Suppressor macrophage (primary cell): Measurements from ENCODE around the gene CAPN5.
A peak's percentile ranks its signal among the peaks of the same experiment; 100 is the strongest.

Experiments used
- DNase-seq, 4 experiments: peaks; one replicate each; pipeline ENCODE4 v3.0.0-alpha.2; 2020 to 2022

CAPN5 gene

DNA sequence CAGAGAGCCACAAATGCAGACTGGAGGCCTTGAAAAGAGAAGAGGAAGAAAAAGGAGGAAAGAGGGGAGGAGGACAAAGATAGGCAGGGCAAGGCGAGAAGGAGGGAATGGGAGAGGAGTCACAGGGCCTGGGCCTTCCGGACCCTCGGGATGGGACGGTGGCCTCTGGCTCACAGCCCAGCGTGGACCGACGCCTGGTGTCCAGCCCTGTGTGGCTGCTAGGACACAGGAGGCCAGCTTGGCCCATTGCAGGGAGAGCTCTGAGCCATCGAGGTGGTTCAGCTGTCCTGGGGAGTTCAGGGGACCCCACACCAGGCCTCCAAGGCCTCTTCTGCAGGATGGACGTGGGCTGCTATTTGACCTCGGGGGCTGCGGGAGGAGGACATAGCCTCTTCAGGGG lies 70.7 kb downstream of the CAPN5 start:
- no peak for DNase-seq

DNA sequence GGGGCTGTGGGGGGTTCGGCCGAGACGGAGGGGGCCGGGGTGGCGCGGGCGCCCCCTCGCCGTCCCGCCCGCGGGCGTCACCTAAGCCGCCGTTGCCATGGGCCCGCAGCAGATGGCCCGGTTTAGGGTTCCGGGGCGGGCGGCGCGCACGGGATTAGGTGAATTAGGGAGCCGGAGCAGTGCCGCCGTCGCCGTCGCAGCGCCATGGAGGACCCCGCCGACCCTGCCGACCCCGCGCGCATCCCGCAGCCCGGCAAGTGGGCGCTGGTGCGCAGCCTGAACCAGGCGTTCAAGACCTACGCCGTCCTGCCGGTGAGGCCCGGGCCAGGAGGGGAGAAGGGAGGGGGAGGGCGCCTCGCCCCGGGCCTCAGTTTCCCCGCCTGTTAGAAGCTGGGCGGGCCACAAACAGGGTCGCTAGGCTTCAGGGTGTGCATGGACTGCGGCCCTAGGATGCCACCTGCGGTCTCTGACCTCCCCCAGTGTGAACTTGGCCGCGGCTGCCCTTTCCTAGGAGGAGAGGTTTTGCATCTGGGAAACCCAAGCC lies 71.4 kb downstream of the CAPN5 start:
- no peak for DNase-seq

DNA sequence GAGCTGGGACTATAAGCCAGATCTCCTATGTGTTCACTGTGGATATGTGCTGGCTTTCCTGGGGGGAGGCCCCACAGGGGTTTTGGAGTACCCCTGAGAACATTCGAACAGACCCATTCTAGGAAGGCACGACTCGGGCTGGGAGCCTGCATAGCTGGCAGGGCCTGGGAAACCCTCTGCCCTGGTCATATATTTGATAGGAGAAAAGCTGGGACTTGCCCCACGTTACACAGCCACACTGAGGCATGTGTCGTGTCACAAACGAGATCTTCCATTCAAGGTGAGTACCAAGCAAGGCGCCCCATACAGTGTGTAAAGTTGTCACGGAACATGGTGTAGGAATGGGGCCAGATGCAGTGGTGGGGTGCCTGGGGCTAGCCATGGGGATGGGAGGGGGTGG lies 72.4 kb downstream of the CAPN5 start:
- no peak for DNase-seq

DNA sequence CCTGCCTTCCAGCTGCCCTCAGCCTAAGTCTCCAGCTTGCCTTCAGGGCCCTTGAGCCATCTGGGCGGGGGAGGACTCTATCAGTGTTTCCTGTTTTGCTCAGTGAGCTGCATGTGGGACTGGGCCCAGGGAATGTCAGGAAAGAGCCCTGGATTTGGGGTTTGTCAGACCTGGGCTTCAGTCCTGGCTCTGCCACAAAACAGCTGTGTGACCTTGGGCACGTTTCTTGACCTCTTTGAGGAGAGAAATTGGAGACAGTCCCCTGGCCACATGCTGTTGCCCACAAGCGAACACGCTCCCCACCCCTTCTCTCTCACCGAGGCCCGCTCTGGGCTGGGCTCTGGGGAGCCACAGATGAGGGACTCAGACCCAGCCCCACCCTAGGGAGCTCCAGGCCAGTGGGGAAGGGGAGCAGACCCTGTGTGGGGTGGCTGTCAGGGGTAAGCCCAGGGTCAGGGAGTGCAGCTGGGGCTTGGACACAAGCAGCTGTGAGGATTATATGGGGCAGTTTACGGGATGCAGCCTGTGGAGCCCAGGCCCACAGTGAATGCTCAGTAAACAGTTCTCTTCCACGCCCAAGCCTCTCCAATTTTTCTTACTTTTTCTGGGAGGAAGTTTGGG lies 73.6 kb downstream of the CAPN5 start:
- no peak for DNase-seq

DNA sequence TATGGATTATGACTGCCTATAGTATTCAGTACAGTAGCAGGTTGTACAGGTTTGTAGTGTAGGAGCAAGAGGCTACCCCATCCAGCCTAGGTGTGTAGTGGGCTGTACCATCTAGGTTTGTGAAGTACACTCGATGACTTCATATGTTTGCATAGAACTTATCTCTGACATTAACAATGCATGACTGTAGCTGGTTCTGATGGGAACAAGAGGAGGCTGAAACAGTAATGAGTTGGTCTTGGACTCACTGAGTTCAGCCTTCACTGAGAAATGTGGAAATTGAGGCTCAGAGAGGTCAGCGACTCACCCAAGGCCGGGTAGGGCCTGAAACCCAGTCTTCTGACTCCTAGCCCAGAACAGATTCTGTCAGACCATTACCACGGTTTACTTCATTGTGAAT lies 74.3 kb downstream of the CAPN5 start:
- DNase-seq, result no peak

DNA sequence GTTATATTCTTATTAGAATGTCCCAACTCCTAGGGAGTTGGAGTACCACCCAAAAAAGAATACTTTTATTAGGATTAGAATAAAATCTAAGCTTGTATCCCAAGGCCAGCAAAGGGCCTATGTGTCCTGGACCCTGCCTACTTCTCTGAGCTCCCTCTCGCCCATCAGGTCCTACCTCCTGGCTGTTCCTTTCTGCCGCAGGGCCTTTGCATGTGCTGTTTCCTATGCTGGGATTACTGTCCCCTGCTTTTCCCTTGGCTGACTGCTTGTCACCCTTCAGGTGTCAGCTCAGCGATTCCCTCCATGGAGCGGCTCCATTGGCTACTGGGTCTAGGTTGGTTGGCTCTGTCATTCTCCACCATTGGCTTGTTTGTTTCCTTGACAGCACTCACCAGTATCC lies 74.7 kb downstream of the CAPN5 start:
- DNase-seq, result no peak

DNA sequence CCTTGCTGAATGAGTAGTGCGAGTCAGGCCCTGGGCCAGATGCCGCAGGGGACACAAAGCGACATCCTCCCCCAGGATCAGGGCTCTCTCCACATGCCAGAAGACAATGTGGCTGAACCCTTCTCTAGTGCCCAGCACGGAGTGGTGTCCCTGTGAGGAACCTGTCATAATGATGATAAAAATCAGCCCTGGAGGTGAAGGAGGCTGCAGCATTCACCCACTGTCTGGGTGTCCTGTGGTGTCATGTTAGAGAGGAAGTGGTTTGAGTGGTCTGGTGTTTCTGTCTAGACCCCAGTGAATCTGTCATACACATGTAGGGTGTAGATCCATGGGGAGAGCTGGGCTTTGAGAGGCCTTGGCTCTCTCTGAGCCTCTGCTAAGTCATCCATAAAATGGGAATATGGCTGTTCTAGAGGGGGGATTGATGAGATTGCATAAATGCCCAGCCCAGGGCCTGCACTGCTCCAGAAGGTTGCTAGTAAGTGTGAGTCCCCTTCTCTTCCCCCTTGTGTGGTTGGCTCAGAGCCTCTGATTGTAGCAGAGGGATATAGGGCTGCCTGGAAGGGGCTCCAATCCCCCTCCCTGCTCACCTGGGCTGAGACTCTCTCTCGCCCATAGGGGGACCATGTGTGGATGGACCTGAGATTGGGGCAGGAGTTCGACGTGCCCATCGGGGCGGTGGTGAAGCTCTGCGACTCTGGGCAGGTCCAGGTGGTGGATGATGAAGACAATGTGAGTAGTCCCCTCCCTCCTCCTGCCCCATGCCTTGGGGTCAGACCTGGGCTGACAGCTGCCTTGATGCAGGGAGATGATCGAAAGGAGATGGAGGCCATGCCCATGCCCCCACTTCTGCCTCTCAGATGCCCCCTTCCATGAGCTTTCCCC lies 75.6 kb downstream of the CAPN5 start:
- DNase-seq, result no peak

DNA sequence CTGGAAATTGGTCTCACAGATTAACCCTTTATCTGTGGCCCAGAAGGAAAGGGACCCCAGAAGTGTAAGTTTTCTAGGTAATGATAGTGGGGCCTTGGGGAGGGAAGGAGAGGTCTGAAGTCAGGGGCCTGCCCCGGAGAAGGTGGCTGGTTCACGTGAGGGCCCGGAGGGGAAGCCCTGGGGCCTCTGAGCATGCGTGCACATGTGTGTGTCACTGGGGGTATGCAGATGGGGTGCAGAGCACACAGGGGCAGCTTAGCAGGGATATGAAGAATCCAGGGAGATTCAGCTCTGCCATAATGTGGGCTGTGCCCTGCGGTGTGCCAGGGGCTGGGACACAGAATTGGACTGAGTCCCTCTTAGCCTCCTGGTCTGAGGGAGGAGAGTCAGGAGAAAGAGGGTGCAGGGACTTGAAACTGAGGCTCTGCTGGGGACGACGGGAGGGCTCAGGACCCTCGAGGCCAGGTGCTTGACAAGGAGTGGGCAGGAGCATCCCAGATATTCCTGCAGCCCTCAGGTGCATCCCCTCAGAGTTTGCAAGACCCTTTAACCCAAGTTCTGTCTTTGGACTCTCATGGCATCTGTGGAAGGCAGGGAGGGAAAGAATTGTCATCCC lies 76.7 kb downstream of the CAPN5 start:
- no peak for DNase-seq

DNA sequence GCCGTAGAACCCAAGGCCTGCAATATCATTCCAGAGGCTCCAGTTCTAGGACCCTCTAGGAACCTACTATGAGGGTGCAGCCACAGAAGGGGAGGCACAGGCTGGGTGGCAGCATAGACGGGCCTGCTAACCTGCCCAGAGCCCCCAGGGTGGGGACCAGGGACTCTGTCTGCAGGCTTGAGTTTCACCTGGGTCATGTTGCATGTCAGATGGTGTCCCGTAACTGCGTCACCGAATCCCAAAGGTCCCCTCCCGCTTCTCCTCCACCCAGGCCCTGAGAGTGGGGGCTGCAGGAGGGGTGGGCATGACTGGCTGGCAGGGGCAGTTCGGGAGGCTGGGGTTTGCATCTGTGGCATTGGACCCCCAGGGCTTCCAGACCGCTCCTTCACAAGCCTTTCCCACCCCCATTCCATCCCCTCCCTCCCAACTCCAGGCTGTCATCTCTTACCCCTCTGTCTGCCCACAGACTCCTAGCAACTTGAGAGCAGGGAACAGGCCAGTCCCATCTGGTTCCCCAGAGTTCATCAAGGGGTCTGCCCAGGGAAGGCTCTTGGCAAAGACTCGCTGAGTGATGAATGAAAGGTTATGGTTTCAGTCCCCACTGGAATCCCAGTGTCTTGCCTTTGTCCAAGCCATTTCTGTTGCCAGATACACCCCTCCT lies 77.6 kb downstream of the CAPN5 start:
- DNase-seq, result no peak

DNA sequence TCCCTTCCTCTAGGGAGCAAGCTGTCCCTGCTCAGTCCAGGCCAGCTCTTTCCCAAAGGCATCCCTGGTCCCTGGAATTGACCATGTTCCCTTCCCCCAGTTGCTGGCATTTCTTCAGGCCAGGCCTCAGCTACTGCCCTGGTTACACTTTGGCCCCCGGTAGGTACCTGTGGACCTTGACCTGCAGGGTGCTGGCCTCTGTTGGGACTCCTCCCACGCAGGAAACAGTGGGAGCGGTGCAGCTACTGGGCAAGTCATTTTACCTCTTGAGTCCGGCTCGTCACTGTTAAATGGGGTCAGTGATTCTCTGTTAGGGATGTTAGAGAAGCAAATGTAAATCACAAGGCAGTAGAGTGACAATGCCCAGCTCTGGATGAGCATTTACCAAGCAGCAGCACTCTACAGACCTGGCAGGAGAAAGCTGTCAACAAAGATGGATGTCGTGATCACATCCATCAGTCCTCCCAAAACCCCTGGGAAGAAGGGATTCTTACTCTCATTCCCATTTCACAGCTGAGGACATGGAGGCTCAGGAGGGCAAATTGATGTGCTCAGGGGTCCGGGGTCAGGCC lies 78.2 kb downstream of the CAPN5 start:
- no peak for DNase-seq

DNA sequence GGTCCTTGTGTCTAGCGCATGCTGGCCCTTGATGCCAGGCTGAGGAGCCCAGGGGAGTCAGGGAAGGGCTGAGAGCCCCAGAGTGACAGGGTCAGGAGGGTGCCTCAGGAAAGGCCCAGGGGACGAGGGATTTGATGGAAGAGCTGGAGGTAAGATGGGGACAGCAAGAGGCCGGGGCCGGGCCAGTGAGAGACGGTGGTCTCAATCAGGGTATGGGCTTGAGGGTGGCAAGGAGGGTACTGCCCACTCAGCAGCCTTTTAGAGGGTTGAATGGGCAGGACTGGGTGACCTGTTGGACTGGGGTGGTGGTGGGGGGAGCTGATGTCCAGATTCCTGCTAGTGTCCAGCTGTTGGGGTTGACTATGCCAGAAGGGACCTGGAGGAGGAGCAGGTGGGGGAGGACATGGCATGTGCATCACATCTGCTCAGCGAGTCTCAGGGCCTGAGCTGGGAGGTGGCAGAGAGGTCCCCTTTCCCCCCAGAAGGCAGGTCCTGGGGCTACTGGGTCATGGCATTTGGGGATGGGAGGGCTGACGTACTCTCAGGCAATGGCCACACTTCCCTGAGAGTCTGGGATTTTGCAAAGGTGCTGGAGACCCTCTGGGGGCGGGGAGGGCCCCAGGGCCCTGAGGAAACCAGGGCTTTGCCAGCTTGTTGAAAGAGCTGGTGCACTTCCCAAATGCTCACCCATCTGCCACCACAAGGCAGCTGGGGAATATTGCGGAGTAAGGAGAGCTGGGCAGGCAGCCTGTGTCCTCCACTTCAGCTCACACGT lies 79.7 kb downstream of the CAPN5 start:
- no peak for DNase-seq

DNA sequence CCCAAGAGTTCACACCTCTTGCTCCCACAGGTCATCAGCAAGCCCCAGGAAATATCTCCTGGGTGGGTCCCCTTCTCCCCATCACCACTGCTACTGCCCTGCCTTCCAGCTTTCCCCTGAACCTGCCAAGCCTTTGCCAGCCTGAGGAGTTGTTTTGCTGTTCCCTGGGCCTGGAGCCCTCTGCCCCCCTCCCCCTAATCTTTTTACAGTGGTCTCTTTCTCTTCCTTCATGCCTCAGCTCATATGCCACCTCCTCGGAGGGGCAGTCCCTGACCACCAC lies 80.2 kb downstream of the CAPN5 start:
- DNase-seq, result no peak

DNA sequence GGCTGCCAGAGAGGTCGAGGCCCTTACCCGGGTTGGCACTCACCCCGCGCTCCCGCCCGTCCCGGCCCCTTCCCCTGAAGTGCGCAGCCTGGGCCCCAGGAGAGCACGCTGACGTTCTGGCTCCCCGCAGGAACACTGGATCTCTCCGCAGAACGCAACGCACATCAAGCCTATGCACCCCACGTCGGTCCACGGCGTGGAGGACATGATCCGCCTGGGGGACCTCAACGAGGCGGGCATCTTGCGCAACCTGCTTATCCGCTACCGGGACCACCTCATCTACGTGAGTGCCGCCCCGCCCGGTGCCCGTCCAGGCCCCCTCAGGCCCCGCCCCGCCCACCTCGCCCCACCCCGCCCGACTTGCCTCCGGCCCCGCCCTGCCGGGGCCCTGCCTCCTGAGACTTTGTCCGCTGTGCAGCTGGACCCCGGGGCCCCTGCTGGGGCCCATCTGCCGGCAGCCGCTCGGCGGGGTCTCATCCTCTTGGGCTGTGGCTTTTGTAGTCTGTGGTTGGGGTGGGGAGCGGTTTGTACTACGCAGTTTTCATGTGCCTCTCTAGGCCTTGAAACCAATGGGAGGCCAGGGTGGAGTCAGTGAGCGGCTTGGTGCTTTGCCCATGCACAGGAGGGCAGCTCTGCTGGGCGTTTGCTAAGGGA lies 81.0 kb downstream of the CAPN5 start:
- peak in 1 of 4 experiments; percentile 10 for DNase-seq

DNA sequence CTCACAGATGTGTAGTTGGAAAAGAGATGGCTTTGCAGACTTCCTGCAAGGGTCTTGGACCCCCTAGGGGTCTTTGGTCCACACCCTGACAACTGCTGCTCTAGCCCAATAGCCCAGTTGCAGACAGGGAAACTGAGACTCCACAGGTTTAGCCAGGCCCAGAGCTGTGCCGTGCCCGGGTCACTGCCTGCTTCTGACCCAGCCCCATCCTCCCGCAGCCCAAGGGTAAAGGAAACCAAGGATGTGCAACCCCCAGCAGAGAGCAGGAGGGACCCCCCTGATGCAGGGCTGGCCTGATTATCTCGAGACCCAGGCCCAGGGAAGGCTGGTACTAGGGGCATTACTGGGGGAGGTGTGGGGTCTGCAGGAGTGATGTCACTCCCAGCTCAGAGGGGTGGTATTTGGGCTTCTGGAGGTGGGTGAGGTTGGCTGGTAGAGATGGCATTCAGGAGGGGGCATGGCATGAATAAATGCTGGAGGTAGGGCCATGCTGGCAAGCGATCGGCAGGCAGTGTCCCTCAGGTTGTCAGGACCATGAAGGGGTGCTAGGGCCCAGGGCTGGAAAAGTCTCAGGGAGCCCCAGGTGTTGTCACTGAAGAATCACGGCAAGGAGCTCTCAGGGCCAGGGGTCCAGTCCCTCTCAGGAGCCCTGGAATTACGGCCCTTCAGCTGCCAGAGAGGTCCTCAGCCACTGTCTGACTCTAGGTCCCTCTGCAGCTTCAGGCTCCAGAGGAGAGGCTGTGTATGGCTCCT lies 82.4 kb downstream of the CAPN5 start:
- DNase-seq, result no peak

DNA sequence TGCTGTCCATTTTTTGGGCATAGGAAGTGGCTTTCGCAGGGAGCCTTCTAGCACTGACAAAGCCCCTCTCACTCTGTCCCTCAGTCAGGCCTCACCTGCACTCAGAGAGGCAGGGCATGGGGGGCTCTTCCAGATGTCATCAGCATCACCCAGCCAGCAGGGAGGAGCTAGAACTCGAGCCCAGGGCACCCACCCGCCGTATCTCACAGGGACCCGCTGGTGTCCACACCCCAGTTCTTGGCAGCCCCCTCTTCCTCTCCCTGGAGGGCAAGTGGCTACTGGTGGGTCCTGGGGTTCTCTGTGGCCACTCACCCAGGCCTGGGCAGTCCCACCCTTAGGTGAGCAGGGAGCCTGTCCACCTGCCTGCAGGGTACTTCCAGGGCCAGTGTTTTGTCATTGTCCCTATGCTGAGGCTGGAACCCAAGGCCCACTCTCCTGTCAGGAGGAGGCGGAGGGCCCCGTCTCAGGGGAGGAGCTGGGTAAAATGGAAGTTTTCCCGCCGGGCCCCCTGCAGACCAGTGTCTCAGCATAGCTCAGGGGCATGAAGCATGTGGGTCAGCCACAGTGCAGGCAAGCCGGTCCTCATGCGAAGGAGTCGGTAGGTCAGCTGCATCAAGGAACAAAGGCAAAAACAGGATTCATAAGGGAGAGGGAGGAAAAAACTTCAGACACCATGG lies 83.1 kb downstream of the CAPN5 start:
- DNase-seq, result no peak

DNA sequence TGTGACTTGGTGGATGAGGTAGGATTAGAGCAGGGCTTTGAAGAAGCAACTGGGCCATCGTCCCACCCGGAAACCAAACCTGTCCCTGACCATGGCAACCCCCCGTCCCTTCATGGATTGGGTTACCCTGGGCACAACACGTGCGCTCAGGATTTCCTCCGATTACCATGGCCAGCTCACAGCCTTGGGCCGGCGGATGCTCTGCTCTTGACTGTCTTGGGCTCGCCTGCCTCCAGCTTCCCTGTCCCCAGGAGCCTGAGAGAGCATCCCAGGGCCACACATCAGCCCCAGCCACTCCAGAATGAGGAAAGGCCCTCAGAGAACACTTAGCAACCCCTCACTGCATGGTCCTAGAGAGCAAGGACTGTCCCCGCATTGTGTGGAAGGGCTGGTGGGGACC lies 84.1 kb downstream of the CAPN5 start:
- no peak for DNase-seq

DNA sequence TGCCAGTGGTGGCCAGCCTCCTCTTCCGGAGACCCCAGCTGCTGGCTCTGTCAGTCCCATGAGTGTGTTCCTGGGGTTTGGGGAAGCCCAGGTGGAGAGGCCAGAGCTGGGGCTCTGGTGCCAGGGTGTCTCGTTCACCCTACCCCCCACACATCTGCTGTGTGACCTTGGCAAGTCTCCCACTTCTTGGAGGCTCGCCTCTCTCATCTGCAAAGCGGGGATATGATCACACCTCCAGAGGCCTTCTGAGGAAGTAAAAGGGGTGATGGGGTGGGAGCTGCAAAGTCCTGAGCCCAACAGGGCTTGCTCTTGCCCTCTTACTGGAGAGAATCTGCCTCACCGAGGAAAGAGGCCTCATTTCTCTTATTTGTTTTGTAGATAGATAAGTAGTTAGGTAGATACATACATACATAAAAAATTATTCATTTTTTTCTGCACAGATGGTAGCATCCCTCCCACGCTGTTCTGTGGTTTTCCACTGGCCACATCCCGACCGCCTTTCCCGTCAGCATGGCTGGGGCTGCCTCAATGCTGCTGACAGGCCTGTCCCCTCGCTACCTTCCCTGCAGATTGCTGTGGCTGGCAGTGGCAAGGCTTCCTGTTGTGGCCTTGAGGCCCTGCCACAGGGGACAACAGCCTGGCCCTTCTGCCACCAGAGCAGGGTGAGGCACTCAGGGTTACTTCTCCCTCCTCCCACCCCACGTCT lies 85.2 kb downstream of the CAPN5 start:
- DNase-seq, result peak; percentile 35 to 60 (median 52)

DNA sequence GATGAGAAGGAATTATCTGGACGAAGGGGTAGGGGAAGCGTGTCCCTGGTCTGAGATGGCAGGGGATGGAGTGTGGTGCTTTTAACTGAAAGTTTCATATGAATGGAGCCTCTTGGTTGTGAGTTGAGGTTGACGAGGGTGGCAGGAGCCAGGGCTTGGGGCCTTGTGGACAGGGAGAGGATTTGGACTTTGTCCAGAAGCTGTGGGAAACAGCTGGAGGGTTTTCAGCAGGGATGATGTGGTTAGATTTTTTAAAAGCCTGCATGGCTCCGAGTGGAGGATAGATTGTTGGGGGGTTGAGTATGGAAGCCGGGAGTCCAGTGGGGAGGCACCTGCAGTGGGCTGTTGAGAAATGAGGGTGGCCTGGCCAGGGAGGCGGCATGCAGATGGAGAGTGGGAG lies 86.1 kb downstream of the CAPN5 start:
- no peak for DNase-seq
